ENCODE measurements around the gene CLEC20A. TPM values are rescaled to one million over a fixed set of nuclear protein-coding genes. Genes with fewer than 3 reads are reported as not detected.

CLEC20A gene
- total and polyA plus RNA-seq, 2 donors (not counting 1 experiment from before 2014, with no cell fraction given), result not detected

DNA sequence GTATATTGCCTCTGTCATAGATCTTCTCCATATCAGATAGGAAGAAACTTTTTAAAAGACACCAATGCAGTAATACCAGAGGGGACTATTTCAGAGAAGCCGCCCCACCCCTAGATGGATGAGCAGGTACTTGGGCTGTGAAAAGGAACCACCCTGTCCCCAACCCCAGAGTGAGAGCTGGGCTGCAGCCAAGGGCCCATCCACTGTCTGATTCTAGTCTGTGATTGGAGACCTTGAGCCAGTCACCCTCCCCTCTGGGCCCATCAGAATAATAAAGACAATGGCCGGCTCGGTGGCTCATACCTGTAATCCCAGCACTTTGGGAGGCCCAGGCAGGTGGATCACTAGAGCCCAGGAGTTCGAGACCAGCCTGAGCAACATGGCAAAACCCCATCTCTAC, 5.0 kb downstream of the CLEC20A start:
- no peak overlapping the region for H3K27ac ChIP-seq (ENCODE audit: insufficient read depth, low read length)
- H3K9ac ChIP-seq (ENCODE audit: insufficient read depth, low read length), result no peak overlapping the region
- no peaks in the 10 kb centered on the region for H3K79me2 ChIP-seq (ENCODE audit: control insufficient read depth, insufficient read depth, low read length)
- no peaks in the 10 kb centered on the region for H3K9me3 ChIP-seq (ENCODE audit: control insufficient read depth, insufficient read depth, low read depth, low read length)
- no peak overlapping the region for H3K4me3 ChIP-seq (replicated peaks in 1 of 4; ENCODE audit: control extremely low read depth in 1 of 4, insufficient read depth in 1 of 4, low read depth in 3 of 4, low read length in 4 of 4)
- H4K20me1 ChIP-seq (ENCODE audit: control insufficient read depth, extremely low read depth, insufficient read depth, low read length), result no peaks in the 10 kb centered on the region
- H3K36me3 ChIP-seq (ENCODE audit: control insufficient read depth, insufficient read depth, low read length), result no peaks in the 10 kb centered on the region
- H3K4me2 ChIP-seq (ENCODE audit: extremely low read depth, insufficient read depth, low read length), result no peak overlapping the region
- no peak overlapping the region for H2AFZ ChIP-seq (ENCODE audit: low read length)
- TF ChIP-seq, protein P1, sequence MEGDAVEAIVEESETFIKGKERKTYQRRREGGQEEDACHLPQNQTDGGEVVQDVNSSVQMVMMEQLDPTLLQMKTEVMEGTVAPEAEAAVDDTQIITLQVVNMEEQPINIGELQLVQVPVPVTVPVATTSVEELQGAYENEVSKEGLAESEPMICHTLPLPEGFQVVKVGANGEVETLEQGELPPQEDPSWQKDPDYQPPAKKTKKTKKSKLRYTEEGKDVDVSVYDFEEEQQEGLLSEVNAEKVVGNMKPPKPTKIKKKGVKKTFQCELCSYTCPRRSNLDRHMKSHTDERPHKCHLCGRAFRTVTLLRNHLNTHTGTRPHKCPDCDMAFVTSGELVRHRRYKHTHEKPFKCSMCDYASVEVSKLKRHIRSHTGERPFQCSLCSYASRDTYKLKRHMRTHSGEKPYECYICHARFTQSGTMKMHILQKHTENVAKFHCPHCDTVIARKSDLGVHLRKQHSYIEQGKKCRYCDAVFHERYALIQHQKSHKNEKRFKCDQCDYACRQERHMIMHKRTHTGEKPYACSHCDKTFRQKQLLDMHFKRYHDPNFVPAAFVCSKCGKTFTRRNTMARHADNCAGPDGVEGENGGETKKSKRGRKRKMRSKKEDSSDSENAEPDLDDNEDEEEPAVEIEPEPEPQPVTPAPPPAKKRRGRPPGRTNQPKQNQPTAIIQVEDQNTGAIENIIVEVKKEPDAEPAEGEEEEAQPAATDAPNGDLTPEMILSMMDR (conservative IDR thresholded peaks at IDR 0.05 in 1 of 2, IDR thresholded peaks at IDR 0.05 in 1 of 2; ENCODE audit: low read depth in 1 of 2, low read length in 2 of 2), result no peak
- no peak for TF ChIP-seq EZH2 (IDR thresholded peaks at IDR 0.05; ENCODE audit: low read length, missing control alignments)
- DNase-seq (ENCODE audit: low read depth in 2 of 2), result no peak
- H3K4me1 ChIP-seq (ENCODE audit: control insufficient read depth, extremely low read depth, insufficient read depth, low read length), result no peaks in the 10 kb centered on the region
- H3K27me3 ChIP-seq (ENCODE audit: control insufficient read depth, insufficient read depth, low read length), result no peaks in the 10 kb centered on the region

DNA sequence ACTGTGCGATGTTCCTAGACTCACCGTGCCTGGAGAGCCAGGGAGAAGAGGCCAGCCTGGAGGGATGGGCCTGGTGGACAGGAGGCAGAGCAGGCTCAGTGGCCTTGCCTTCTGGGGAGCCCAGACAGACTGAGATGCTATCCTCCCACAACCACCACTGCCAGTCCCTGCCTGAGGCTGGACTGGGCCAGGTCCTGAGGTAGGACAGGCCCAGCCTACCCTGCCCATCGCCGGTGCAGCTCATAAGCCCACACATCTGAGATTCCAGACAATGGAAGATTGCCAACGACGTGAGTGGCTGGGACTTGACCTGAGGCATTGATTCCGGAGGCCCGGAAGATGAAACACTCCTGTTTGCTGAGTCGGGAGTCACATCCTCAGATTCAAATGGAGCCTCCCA, 5.8 kb downstream of the CLEC20A start:
- no peak overlapping the region for H3K4me3 ChIP-seq (replicated peaks in 1 of 4; ENCODE audit: control extremely low read depth in 1 of 4, insufficient read depth in 1 of 4, low read depth in 3 of 4, low read length in 4 of 4)
- no peak overlapping the region for H3K4me2 ChIP-seq (ENCODE audit: extremely low read depth, insufficient read depth, low read length)
- H3K9me3 ChIP-seq (ENCODE audit: control insufficient read depth, insufficient read depth, low read depth, low read length), result no peaks in the 10 kb centered on the region
- H3K9ac ChIP-seq (ENCODE audit: insufficient read depth, low read length), result no peak overlapping the region
- no peaks in the 10 kb centered on the region for H3K36me3 ChIP-seq (ENCODE audit: control insufficient read depth, insufficient read depth, low read length)
- H4K20me1 ChIP-seq (ENCODE audit: control insufficient read depth, extremely low read depth, insufficient read depth, low read length), result no peaks in the 10 kb centered on the region
- no peaks in the 10 kb centered on the region for H3K27me3 ChIP-seq (ENCODE audit: control insufficient read depth, insufficient read depth, low read length)
- no peak overlapping the region for H3K27ac ChIP-seq (ENCODE audit: insufficient read depth, low read length)
- TF ChIP-seq, protein P1 (conservative IDR thresholded peaks at IDR 0.05 in 1 of 2, IDR thresholded peaks at IDR 0.05 in 1 of 2; ENCODE audit: low read depth in 1 of 2, low read length in 2 of 2), result no peak
- TF ChIP-seq EZH2 (IDR thresholded peaks at IDR 0.05; ENCODE audit: low read length, missing control alignments), result no peak
- no peaks in the 10 kb centered on the region for H3K79me2 ChIP-seq (ENCODE audit: control insufficient read depth, insufficient read depth, low read length)
- no peak for DNase-seq (ENCODE audit: low read depth in 2 of 2)
- H2AFZ ChIP-seq (ENCODE audit: low read length), result no peak overlapping the region
- peaks cover 4% of the 10 kb centered on the region for H3K4me1 ChIP-seq (ENCODE audit: control insufficient read depth, extremely low read depth, insufficient read depth, low read length)

DNA sequence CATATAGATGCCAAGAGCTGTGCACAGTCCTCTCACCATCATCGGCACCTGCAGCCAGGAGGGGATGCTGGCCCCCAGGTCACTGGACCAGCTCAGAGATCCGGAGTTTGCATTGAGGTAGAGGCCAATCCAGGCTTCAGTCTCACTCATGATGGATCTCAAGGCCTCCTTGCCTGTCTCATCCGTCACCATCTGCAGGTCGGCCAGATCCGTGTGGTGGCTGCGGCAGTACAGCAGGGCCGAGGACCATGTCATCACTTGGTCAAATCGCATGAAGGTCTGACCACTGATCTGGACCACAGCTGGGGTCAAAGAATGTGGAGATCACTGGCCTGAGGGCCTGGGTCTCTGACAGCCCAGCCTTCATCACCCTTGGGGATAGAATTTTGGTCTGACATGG, 6.6 kb downstream of the CLEC20A start:
- no peak overlapping the region for H3K4me3 ChIP-seq (replicated peaks in 1 of 4; ENCODE audit: control extremely low read depth in 1 of 4, insufficient read depth in 1 of 4, low read depth in 3 of 4, low read length in 4 of 4)
- no peak overlapping the region for H2AFZ ChIP-seq (ENCODE audit: low read length)
- no peaks in the 10 kb centered on the region for H3K9me3 ChIP-seq (ENCODE audit: control insufficient read depth, insufficient read depth, low read depth, low read length)
- H4K20me1 ChIP-seq (ENCODE audit: control insufficient read depth, extremely low read depth, insufficient read depth, low read length), result no peaks in the 10 kb centered on the region
- no peaks in the 10 kb centered on the region for H3K79me2 ChIP-seq (ENCODE audit: control insufficient read depth, insufficient read depth, low read length)
- H3K36me3 ChIP-seq (ENCODE audit: control insufficient read depth, insufficient read depth, low read length), result no peaks in the 10 kb centered on the region
- peaks cover 5% of the 10 kb centered on the region for H3K4me1 ChIP-seq (ENCODE audit: control insufficient read depth, extremely low read depth, insufficient read depth, low read length)
- no peaks in the 10 kb centered on the region for H3K27me3 ChIP-seq (ENCODE audit: control insufficient read depth, insufficient read depth, low read length)
- no peak overlapping the region for H3K27ac ChIP-seq (ENCODE audit: insufficient read depth, low read length)
- no peak overlapping the region for H3K4me2 ChIP-seq (ENCODE audit: extremely low read depth, insufficient read depth, low read length)
- H3K9ac ChIP-seq (ENCODE audit: insufficient read depth, low read length), result no peak overlapping the region
- no peak for TF ChIP-seq EZH2 (IDR thresholded peaks at IDR 0.05; ENCODE audit: low read length, missing control alignments)
- TF ChIP-seq, protein P1 (conservative IDR thresholded peaks at IDR 0.05 in 1 of 2, IDR thresholded peaks at IDR 0.05 in 1 of 2; ENCODE audit: low read depth in 1 of 2, low read length in 2 of 2), result no peak
- no peak for DNase-seq (ENCODE audit: low read depth in 2 of 2)

All from fibroblast of lung (primary cell).